Right lobe of liver (tissue), 4 donors: ENCODE measurements around the gene ANKS6.

Experiments
- POLR2A ChIP-seq: fragments of 450-650 bp; IDR thresholded peaks from one replicate; pipeline ENCODE4 v1.6.1; 2017; ENCODE audit warnings: antibody characterized with exemption, mild to moderate bottlenecking
- TF ChIP-seq, protein P1 (sequence below), 4 donors: fragments of 200-600 bp in 3 of 4; fragments of 450-650 bp in 1 of 4; IDR thresholded peaks; one replicate each; pipeline versions ENCODE4 v1.5.1 to v1.8.0; 2016 to 2022; ENCODE audit warnings: antibody characterized with exemption in 4 of 4, mild to moderate bottlenecking in 2 of 4
- donor health status: DM: no; HTN: no; CAD: no.
- donor health status: DM: no; HTN: no; CAD: no.
- donor health status: DM: no; HTN: yes; CAD: no.

GRCh38 chr9:98808875-98809274 is 12.5 kb upstream of the ANKS6 start:
- TF ChIP-seq, protein P1, sequence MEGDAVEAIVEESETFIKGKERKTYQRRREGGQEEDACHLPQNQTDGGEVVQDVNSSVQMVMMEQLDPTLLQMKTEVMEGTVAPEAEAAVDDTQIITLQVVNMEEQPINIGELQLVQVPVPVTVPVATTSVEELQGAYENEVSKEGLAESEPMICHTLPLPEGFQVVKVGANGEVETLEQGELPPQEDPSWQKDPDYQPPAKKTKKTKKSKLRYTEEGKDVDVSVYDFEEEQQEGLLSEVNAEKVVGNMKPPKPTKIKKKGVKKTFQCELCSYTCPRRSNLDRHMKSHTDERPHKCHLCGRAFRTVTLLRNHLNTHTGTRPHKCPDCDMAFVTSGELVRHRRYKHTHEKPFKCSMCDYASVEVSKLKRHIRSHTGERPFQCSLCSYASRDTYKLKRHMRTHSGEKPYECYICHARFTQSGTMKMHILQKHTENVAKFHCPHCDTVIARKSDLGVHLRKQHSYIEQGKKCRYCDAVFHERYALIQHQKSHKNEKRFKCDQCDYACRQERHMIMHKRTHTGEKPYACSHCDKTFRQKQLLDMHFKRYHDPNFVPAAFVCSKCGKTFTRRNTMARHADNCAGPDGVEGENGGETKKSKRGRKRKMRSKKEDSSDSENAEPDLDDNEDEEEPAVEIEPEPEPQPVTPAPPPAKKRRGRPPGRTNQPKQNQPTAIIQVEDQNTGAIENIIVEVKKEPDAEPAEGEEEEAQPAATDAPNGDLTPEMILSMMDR (IDR thresholded peaks at IDR 0.05): no peak
- no peak for TF ChIP-seq POLR2A
